ENCODE results near the gene HSD3B7.

Gene HSD3B7

GRCh38 chr16:31023627-31024226 lies 38.7 kb downstream of the HSD3B7 start:
- DNase-seq (no peak), ATAC-seq (ENCODE audit: insufficient read depth, low read depth) (no peak)
- no peaks in the 10 kb centered on the region for H3K27me3 ChIP-seq (ENCODE audit: insufficient read depth, low read length, poor library complexity)
- H3K9me3 ChIP-seq (ENCODE audit: insufficient read depth, low read length, severe bottlenecking): no peaks in the 10 kb centered on the region
- TF ChIP-seq CTCF (IDR thresholded peaks at IDR 0.05; ENCODE audit: borderline replicate concordance, extremely low read depth, low read length, poor library complexity, severe bottlenecking): no peak
- TF ChIP-seq EZH2 (IDR thresholded peaks at IDR 0.05; ENCODE audit: borderline replicate concordance, low read depth, low read length, severe bottlenecking): no peak
- no peaks in the 10 kb centered on the region for H4K20me1 ChIP-seq (ENCODE audit: insufficient read depth, low read length)
- no peaks in the 10 kb centered on the region for H3K36me3 ChIP-seq (ENCODE audit: insufficient read depth, low read length)
- no peak overlapping the region for H3K9ac ChIP-seq (ENCODE audit: low read depth, low read length)
- no peak overlapping the region for H2AFZ ChIP-seq (ENCODE audit: low read depth, low read length)
- no peaks in the 10 kb centered on the region for H3K4me1 ChIP-seq (ENCODE audit: insufficient read depth, low read length)
- H3K27ac ChIP-seq (ENCODE audit: low read length): no peak overlapping the region
- no peak overlapping the region for H3K4me2 ChIP-seq (ENCODE audit: insufficient read depth, low read length)
- H3K79me2 ChIP-seq (ENCODE audit: insufficient read depth, low read length): no peaks in the 10 kb centered on the region
- no peak overlapping the region for H3K4me3 ChIP-seq (ENCODE audit: low read depth in 1 of 2, low read length in 2 of 2)

- no peak overlapping the region for H3K27ac ChIP-seq (ENCODE audit: low read length)
- ATAC-seq (ENCODE audit: insufficient read depth, low read depth): no peak
- TF ChIP-seq CTCF (IDR thresholded peaks at IDR 0.05; ENCODE audit: borderline replicate concordance, extremely low read depth, low read length, poor library complexity, severe bottlenecking): no peak
- TF ChIP-seq EZH2 (IDR thresholded peaks at IDR 0.05; ENCODE audit: borderline replicate concordance, low read depth, low read length, severe bottlenecking): no peak
- DNase-seq: no peak
- H3K4me2 ChIP-seq (ENCODE audit: insufficient read depth, low read length): no peak overlapping the region
- H4K20me1 ChIP-seq (ENCODE audit: insufficient read depth, low read length): no peaks in the 10 kb centered on the region
- H3K4me1 ChIP-seq (ENCODE audit: insufficient read depth, low read length): no peaks in the 10 kb centered on the region
- no peak overlapping the region for H2AFZ ChIP-seq (ENCODE audit: low read depth, low read length)
- H3K9ac ChIP-seq (ENCODE audit: low read depth, low read length): no peak overlapping the region
- no peak overlapping the region for H3K4me3 ChIP-seq (ENCODE audit: low read depth in 1 of 2, low read length in 2 of 2)
- no peaks in the 10 kb centered on the region for H3K79me2 ChIP-seq (ENCODE audit: insufficient read depth, low read length)
- no peaks in the 10 kb centered on the region for H3K9me3 ChIP-seq (ENCODE audit: insufficient read depth, low read length, severe bottlenecking)
- H3K27me3 ChIP-seq (ENCODE audit: insufficient read depth, low read length, poor library complexity): no peaks in the 10 kb centered on the region
- no peaks in the 10 kb centered on the region for H3K36me3 ChIP-seq (ENCODE audit: insufficient read depth, low read length)
Observed at GRCh38 chr16:31025339-31025738, 40.3 kb downstream of the HSD3B7 start.

- Histone ChIP-seq H3K4me3 (ENCODE audit: low read depth in 1 of 2, low read length in 2 of 2) (no peak overlapping the region), H3K9me3 (ENCODE audit: insufficient read depth, low read length, severe bottlenecking) (no peaks in the 10 kb centered on the region), H3K9ac (ENCODE audit: low read depth, low read length) (no peak overlapping the region), H3K27ac (ENCODE audit: low read length) (no peak overlapping the region), H3K36me3 (ENCODE audit: insufficient read depth, low read length) (no peaks in the 10 kb centered on the region; the same call in 1 of the 2 replicates), H3K79me2 (ENCODE audit: insufficient read depth, low read length) (peaks cover 7% of the 10 kb centered on the region), H3K27me3 (ENCODE audit: insufficient read depth, low read length, poor library complexity) (no peaks in the 10 kb centered on the region), H4K20me1 (ENCODE audit: insufficient read depth, low read length) (no peaks in the 10 kb centered on the region), H2AFZ (ENCODE audit: low read depth, low read length) (no peak overlapping the region), H3K4me1 (ENCODE audit: insufficient read depth, low read length) (peaks cover 18% of the 10 kb centered on the region), H3K4me2 (ENCODE audit: insufficient read depth, low read length) (no peak overlapping the region)
- DNase-seq: no peak
- no peak for ATAC-seq (ENCODE audit: insufficient read depth, low read depth)
- TF ChIP-seq EZH2 (IDR thresholded peaks at IDR 0.05; ENCODE audit: borderline replicate concordance, low read depth, low read length, severe bottlenecking) (no peak), CTCF (IDR thresholded peaks at IDR 0.05; ENCODE audit: borderline replicate concordance, extremely low read depth, low read length, poor library complexity, severe bottlenecking) (no peak)
Observed at GRCh38 chr16:31029272-31029671, 44.3 kb downstream of the HSD3B7 start.
